ENCODE results near the gene TRIOBP. TPM values are rescaled to one million over a fixed set of nuclear protein-coding genes. Genes with fewer than 3 reads are reported as not detected.

Gene TRIOBP
- total and polyA plus RNA-seq, 2 of the 13 experiments (the other 11 are each of a cell fraction or from before 2014, with no cell fraction given), result 6.1 to 15.4 TPM

DNA sequence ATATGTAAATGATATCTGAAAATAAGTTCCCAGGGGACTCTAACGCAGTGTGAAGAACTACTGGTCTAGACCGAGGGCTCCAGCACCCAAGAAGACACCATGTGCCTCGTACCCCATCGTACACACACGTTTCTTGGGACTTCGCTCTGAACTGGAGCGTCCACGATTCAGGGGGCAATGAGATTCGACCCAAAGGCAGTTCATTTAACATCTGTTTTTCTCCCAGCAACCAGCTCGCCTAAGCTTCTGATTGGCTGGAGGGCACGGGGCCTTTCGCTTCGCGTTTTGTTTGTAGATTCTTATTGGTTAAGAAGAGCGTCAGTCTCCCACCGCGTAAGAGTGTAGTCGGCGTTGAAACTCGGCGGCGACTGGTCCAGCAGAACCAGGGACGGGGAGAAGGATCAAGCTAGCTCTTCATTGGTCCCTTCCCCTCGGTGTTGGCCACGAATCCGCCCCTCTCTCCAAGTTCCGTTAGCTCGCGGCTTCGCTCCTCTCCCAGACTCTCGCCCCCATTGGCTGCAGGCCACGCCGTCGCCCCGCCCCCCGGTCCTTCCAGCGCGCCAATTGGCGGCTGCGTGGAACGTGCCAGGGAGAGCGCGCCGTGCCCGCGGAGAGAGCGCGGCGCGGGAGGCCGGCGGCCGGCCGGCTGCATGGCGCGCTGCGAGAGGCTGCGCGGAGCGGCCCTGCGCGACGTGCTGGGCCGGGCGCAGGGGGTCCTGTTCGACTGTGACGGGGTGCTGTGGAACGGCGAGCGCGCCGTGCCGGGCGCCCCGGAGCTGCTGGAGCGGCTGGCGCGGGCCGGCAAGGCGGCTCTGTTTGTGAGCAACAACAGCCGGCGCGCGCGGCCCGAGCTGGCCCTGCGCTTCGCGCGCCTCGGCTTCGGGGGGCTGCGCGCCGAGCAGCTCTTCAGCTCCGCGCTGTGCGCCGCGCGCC lies 38.4 kb upstream of the TRIOBP start, which contains the start of gene PDXP:
Gene PDXP (plus strand): TSS at position 591 of the 933 bp plus-strand sequence. CDS start 60 bp downstream, at position 651.
- ChIA-PET POLR2A (interaction anchor here (0.7 to 11.2 kb wide), 35 partner anchors 9 to 189 kb away, joined by 3 to 242 read pairs (median 5); partner anchors contain the start of genes ANKRD54, GCAT, GGA1 and LGALS1), CTCF (ENCODE audit: low intra/inter-chr PET ratio, low total read pairs) (no interaction called here)
- FAIRE-seq (peak; percentile 96), ATAC-seq (peak; percentile 94), DNase-seq (ENCODE audit: low spot score) (peak; percentile 99)
- peaks cover 45% of the 10 kb centered on the region for H3K79me2 ChIP-seq (ENCODE audit: insufficient read depth, low read length)
- BruUV-seq (replicated peaks), result no TSS peak
- H3K9me3 ChIP-seq (ENCODE audit: low read length), result no peaks in the 10 kb centered on the region
- H3K4me1 ChIP-seq (ENCODE audit: insufficient read depth, low read length), result peaks cover 51% of the 10 kb centered on the region
- H3K4me2 ChIP-seq (ENCODE audit: low read depth, low read length), result peak within 1 kb of the TSS; percentile 98
- peak within 1 kb of the TSS; percentile 92 for H3K9ac ChIP-seq (ENCODE audit: insufficient read depth, low read depth, low read length)
- peaks cover 35% of the 10 kb centered on the region for H4K20me1 ChIP-seq (ENCODE audit: insufficient read depth, low read length)
- in situ Hi-C loops (cut with HindIII; ENCODE audit: extremely low pct_ligation_motif_present, low pct_unique_long_range_greater_than_20kb) (no loop called here), intact Hi-C loops (cut with micrococcal nuclease; ENCODE audit: unreplicated experiment) (loop anchor here (10.0 kb wide), 1 partner anchor 146 kb away; the partner anchor contains the start of gene GCAT)
- peaks cover 3 to 4% of the 10 kb centered on the region in 2 experiments; a peak in 3 of 5 replicates for H3K36me3 ChIP-seq (replicated peaks in 1 of 2; ENCODE audit: control insufficient read depth in 1 of 2, insufficient read depth in 2 of 2, low read length in 2 of 2)
- H3K4me3 ChIP-seq (replicated peaks in 1 of 3; ENCODE audit: insufficient read depth in 1 of 3, low read depth in 2 of 3, low read length in 3 of 3), result peak within 1 kb of the TSS; percentile 75 to 97 (median 94)
- H3K27me3 ChIP-seq (ENCODE audit: control insufficient read depth in 1 of 2, insufficient read depth in 2 of 2, low read length in 2 of 2), result no peaks in the 10 kb centered on the region; a peak in 1 of 5 replicates
- peak within 1 kb of the TSS; percentile 93 for H3K27ac ChIP-seq (ENCODE audit: extremely low read length, insufficient read depth, low read length)
- under 1% methylated on average over 18 of the region's 101 CpGs for WGBS (ENCODE audit: low lambda C conversion rate)
- peak within 1 kb of the TSS; percentile 33 for H2AFZ ChIP-seq (ENCODE audit: low read length)
- TF ChIP-seq, protein P1, sequence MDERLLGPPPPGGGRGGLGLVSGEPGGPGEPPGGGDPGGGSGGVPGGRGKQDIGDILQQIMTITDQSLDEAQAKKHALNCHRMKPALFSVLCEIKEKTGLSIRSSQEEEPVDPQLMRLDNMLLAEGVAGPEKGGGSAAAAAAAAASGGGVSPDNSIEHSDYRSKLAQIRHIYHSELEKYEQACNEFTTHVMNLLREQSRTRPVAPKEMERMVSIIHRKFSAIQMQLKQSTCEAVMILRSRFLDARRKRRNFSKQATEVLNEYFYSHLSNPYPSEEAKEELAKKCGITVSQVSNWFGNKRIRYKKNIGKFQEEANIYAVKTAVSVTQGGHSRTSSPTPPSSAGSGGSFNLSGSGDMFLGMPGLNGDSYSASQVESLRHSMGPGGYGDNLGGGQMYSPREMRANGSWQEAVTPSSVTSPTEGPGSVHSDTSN (CRISPR knock-in tag; IDR thresholded peaks at IDR 0.05), result peak; percentile 97
- TF ChIP-seq NFRKB (IDR thresholded peaks at IDR 0.05) (no peak), FOXK1 (CRISPR knock-in tag; IDR thresholded peaks at IDR 0.05; ENCODE audit: borderline replicate concordance, low read depth) (0 out of 2 replicates have a peak, but pooled peaks have one; percentile 13), ZNF264 (CRISPR knock-in tag; IDR thresholded peaks at IDR 0.05) (no peak), ZNF234 (CRISPR knock-in tag; conservative IDR thresholded peaks at IDR 0.05) (no peak), NFKB2 (CRISPR knock-in tag; IDR thresholded peaks at IDR 0.05; ENCODE audit: borderline replicate concordance) (no peak), RBM39 (IDR thresholded peaks at IDR 0.05; ENCODE audit: low read depth, low read length, poor library complexity, severe bottlenecking) (no peak), ZNF709 (CRISPR knock-in tag; IDR thresholded peaks at IDR 0.05) (no peak), MAFF (IDR thresholded peaks at IDR 0.05; ENCODE audit: low read depth, low read length) (no peak), EED (CRISPR knock-in tag; IDR thresholded peaks at IDR 0.05) (no peak), ADNP (CRISPR knock-in tag; IDR thresholded peaks at IDR 0.05) (no peak), RFXANK (CRISPR knock-in tag; IDR thresholded peaks at IDR 0.05) (peak; percentile 99), KDM4B (CRISPR knock-in tag; IDR thresholded peaks at IDR 0.05) (no peak), CHD4 (IDR thresholded peaks at IDR 0.05; ENCODE audit: borderline replicate concordance, low read length) (no peak), NFYB (CRISPR knock-in tag; IDR thresholded peaks at IDR 0.05) (peak; percentile 96)
- TF ChIP-seq, protein P2, sequence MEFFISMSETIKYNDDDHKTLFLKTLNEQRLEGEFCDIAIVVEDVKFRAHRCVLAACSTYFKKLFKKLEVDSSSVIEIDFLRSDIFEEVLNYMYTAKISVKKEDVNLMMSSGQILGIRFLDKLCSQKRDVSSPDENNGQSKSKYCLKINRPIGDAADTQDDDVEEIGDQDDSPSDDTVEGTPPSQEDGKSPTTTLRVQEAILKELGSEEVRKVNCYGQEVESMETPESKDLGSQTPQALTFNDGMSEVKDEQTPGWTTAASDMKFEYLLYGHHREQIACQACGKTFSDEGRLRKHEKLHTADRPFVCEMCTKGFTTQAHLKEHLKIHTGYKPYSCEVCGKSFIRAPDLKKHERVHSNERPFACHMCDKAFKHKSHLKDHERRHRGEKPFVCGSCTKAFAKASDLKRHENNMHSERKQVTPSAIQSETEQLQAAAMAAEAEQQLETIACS (CRISPR knock-in tag; IDR thresholded peaks at IDR 0.05), result peak; percentile 84
- TF ChIP-seq, protein P3, sequence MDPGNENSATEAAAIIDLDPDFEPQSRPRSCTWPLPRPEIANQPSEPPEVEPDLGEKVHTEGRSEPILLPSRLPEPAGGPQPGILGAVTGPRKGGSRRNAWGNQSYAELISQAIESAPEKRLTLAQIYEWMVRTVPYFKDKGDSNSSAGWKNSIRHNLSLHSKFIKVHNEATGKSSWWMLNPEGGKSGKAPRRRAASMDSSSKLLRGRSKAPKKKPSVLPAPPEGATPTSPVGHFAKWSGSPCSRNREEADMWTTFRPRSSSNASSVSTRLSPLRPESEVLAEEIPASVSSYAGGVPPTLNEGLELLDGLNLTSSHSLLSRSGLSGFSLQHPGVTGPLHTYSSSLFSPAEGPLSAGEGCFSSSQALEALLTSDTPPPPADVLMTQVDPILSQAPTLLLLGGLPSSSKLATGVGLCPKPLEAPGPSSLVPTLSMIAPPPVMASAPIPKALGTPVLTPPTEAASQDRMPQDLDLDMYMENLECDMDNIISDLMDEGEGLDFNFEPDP (CRISPR knock-in tag; conservative IDR thresholded peaks at IDR 0.05), result no peak
- TF ChIP-seq, protein P4, sequence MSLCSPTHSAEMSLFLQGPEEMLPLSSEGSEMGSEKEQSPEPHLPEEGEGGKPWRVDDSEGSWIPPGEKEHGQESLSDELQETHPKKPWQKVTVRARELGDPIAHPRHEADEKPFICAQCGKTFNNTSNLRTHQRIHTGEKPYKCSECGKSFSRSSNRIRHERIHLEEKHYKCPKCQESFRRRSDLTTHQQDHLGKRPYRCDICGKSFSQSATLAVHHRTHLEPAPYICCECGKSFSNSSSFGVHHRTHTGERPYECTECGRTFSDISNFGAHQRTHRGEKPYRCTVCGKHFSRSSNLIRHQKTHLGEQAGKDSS (CRISPR knock-in tag; IDR thresholded peaks at IDR 0.05; ENCODE audit: borderline replicate concordance, low read depth), result no peak
- TF ChIP-seq, protein P5, sequence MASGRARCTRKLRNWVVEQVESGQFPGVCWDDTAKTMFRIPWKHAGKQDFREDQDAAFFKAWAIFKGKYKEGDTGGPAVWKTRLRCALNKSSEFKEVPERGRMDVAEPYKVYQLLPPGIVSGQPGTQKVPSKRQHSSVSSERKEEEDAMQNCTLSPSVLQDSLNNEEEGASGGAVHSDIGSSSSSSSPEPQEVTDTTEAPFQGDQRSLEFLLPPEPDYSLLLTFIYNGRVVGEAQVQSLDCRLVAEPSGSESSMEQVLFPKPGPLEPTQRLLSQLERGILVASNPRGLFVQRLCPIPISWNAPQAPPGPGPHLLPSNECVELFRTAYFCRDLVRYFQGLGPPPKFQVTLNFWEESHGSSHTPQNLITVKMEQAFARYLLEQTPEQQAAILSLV (CRISPR knock-in tag; IDR thresholded peaks at IDR 0.05; ENCODE audit: borderline replicate concordance), result no peak
